HG02763 (cell line): Measurements from ENCODE around the gene ZCCHC8.

Source experiments
- ATAC-seq: cut with Tn5 transposase; IDR thresholded peaks from one replicate; pipeline ENCODE4 v1.9.1; 2021; ENCODE audit warnings: mild to moderate bottlenecking, moderate library complexity; ENCODE audit not compliant: unreplicated experiment

Gene ZCCHC8

GRCh38 chr12:122500685-122501488 lies at the start of gene ZCCHC8:
Gene ZCCHC8, minus strand, starts transcription at chr12:122500932. Its CDS starts 92 bp downstream, at chr12:122500840.
- ATAC-seq, result peak; percentile 88

GRCh38 chr12:122547330-122547729 lies 46.6 kb upstream of the ZCCHC8 start:
- no peak for ATAC-seq

- ATAC-seq, result peak; percentile 65
These were observed 45.1 kb upstream of the ZCCHC8 start for GRCh38 chr12:122545855-122546254.

- no peak for ATAC-seq
These were observed 43.8 kb upstream of the ZCCHC8 start for GRCh38 chr12:122544537-122544936.

GRCh38 chr12:122538496-122538895 lies 37.8 kb upstream of the ZCCHC8 start:
- no peak for ATAC-seq

GRCh38 chr12:122537021-122537420 lies 36.3 kb upstream of the ZCCHC8 start:
- ATAC-seq, result no peak

GRCh38 chr12:122533856-122534255 lies 33.1 kb upstream of the ZCCHC8 start:
- ATAC-seq, result no peak

- no peak for ATAC-seq
These were observed 28.3 kb upstream of the ZCCHC8 start for GRCh38 chr12:122528992-122529391.

GRCh38 chr12:122528582-122528981 lies 27.9 kb upstream of the ZCCHC8 start:
- no peak for ATAC-seq

GRCh38 chr12:122527478-122527944 lies 26.8 kb upstream of the ZCCHC8 start:
- no peak for ATAC-seq

GRCh38 chr12:122526683-122527477 lies 26.1 kb upstream of the ZCCHC8 start, which contains the start of the genes KNTC1 and RSRC2:
Gene KNTC1, plus strand, starts transcription at chr12:122527249. Its CDS starts 2,815 bp downstream, at chr12:122530064.
Gene RSRC2, minus strand, starts transcription at chr12:122526936. Its CDS starts 83 bp downstream, at chr12:122526853.
- ATAC-seq, result peak; percentile 91

- no peak for ATAC-seq
These were observed 23.4 kb upstream of the ZCCHC8 start for GRCh38 chr12:122523846-122524718.

- ATAC-seq, result no peak
These were observed 22.5 kb upstream of the ZCCHC8 start for GRCh38 chr12:122523280-122523679.

GRCh38 chr12:122520676-122521075 lies 19.9 kb upstream of the ZCCHC8 start:
- ATAC-seq, result no peak

- ATAC-seq, result no peak
These were observed 18.7 kb upstream of the ZCCHC8 start for GRCh38 chr12:122519418-122519817.

- ATAC-seq, result no peak
These were observed 18.2 kb upstream of the ZCCHC8 start for GRCh38 chr12:122518908-122519307.

- ATAC-seq, result no peak
These were observed 17.1 kb upstream of the ZCCHC8 start for GRCh38 chr12:122517877-122518276.

- no peak for ATAC-seq
These were observed 16.0 kb upstream of the ZCCHC8 start for GRCh38 chr12:122516544-122517361.

GRCh38 chr12:122515275-122515674 lies 14.5 kb upstream of the ZCCHC8 start:
- ATAC-seq, result no peak

GRCh38 chr12:122513660-122514059 lies 12.9 kb upstream of the ZCCHC8 start:
- no peak for ATAC-seq
